ENCODE results near the gene ZMYM1. TPM values are rescaled to one million over a fixed set of nuclear protein-coding genes. Genes with fewer than 3 reads are reported as not detected.

ZMYM1 gene
- total and polyA plus RNA-seq, 2 experiments from 2014 or later = 37.4 to 51.0 TPM

DNA sequence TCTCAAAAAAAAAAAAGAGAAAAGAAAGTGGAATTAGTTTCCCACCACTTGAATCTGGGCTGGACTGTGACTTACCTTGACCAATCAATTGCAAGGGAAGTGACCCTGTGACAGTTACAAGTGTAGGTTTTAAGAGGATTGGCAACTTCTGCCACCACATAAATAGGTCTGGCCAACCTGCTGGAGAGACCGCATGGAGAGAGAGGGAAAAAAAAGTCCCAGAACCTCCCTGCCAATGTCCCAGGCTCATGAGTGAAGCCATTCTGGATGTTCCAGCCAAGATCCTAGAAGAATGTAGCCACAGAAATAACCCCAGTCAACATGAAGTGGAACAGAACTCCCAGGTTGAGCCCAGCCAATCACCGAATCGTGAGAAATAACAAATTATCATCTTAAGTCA lies 35.7 kb upstream of the ZMYM1 start:
- no peaks in the 10 kb centered on the region for H3K79me2 ChIP-seq (replicated peaks; ENCODE audit: insufficient read depth)
- ATAC-seq = no peak
- H2AFZ ChIP-seq = peak overlapping the region; percentile 57
- H3K4me1 ChIP-seq (ENCODE audit: insufficient read depth) = no peaks in the 10 kb centered on the region
- H3K36me3 Mint-ChIP-seq (ENCODE audit: low read depth) = no peaks in the 10 kb centered on the region
- no peaks in the 10 kb centered on the region for H4K20me1 ChIP-seq (replicated peaks; ENCODE audit: insufficient read depth)
- H3F3A ChIP-seq (replicated peaks; ENCODE audit: low read depth) = no peaks in the 10 kb centered on the region
- TF ChIP-seq ZNF331 (CRISPR knock-in tag; IDR thresholded peaks at IDR 0.05; ENCODE audit: low read depth) (no peak), EZH2 (IDR thresholded peaks at IDR 0.05; ENCODE audit: low read depth, unreplicated experiment) (no peak), JUNB (IDR thresholded peaks at IDR 0.05; ENCODE audit: unreplicated experiment) (no peak), POLR2AphosphoS5 (IDR thresholded peaks at IDR 0.05; ENCODE audit: low read depth) (no peak), STAT1 (IDR thresholded peaks at IDR 0.05; ENCODE audit: unreplicated experiment) (no peak), EZH2phosphoT487 (IDR thresholded peaks at IDR 0.05; ENCODE audit: unreplicated experiment) (no peak), NANOG (IDR thresholded peaks at IDR 0.05; ENCODE audit: borderline replicate concordance) (no peak)
- TF ChIP-seq, protein P1, sequence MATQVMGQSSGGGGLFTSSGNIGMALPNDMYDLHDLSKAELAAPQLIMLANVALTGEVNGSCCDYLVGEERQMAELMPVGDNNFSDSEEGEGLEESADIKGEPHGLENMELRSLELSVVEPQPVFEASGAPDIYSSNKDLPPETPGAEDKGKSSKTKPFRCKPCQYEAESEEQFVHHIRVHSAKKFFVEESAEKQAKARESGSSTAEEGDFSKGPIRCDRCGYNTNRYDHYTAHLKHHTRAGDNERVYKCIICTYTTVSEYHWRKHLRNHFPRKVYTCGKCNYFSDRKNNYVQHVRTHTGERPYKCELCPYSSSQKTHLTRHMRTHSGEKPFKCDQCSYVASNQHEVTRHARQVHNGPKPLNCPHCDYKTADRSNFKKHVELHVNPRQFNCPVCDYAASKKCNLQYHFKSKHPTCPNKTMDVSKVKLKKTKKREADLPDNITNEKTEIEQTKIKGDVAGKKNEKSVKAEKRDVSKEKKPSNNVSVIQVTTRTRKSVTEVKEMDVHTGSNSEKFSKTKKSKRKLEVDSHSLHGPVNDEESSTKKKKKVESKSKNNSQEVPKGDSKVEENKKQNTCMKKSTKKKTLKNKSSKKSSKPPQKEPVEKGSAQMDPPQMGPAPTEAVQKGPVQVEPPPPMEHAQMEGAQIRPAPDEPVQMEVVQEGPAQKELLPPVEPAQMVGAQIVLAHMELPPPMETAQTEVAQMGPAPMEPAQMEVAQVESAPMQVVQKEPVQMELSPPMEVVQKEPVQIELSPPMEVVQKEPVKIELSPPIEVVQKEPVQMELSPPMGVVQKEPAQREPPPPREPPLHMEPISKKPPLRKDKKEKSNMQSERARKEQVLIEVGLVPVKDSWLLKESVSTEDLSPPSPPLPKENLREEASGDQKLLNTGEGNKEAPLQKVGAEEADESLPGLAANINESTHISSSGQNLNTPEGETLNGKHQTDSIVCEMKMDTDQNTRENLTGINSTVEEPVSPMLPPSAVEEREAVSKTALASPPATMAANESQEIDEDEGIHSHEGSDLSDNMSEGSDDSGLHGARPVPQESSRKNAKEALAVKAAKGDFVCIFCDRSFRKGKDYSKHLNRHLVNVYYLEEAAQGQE (IDR thresholded peaks at IDR 0.05; ENCODE audit: unreplicated experiment) = no peak
- TF ChIP-seq, protein P2, sequence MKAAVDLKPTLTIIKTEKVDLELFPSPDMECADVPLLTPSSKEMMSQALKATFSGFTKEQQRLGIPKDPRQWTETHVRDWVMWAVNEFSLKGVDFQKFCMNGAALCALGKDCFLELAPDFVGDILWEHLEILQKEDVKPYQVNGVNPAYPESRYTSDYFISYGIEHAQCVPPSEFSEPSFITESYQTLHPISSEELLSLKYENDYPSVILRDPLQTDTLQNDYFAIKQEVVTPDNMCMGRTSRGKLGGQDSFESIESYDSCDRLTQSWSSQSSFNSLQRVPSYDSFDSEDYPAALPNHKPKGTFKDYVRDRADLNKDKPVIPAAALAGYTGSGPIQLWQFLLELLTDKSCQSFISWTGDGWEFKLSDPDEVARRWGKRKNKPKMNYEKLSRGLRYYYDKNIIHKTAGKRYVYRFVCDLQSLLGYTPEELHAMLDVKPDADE (IDR thresholded peaks at IDR 0.05) = no peak
- TF ChIP-seq, protein P3, sequence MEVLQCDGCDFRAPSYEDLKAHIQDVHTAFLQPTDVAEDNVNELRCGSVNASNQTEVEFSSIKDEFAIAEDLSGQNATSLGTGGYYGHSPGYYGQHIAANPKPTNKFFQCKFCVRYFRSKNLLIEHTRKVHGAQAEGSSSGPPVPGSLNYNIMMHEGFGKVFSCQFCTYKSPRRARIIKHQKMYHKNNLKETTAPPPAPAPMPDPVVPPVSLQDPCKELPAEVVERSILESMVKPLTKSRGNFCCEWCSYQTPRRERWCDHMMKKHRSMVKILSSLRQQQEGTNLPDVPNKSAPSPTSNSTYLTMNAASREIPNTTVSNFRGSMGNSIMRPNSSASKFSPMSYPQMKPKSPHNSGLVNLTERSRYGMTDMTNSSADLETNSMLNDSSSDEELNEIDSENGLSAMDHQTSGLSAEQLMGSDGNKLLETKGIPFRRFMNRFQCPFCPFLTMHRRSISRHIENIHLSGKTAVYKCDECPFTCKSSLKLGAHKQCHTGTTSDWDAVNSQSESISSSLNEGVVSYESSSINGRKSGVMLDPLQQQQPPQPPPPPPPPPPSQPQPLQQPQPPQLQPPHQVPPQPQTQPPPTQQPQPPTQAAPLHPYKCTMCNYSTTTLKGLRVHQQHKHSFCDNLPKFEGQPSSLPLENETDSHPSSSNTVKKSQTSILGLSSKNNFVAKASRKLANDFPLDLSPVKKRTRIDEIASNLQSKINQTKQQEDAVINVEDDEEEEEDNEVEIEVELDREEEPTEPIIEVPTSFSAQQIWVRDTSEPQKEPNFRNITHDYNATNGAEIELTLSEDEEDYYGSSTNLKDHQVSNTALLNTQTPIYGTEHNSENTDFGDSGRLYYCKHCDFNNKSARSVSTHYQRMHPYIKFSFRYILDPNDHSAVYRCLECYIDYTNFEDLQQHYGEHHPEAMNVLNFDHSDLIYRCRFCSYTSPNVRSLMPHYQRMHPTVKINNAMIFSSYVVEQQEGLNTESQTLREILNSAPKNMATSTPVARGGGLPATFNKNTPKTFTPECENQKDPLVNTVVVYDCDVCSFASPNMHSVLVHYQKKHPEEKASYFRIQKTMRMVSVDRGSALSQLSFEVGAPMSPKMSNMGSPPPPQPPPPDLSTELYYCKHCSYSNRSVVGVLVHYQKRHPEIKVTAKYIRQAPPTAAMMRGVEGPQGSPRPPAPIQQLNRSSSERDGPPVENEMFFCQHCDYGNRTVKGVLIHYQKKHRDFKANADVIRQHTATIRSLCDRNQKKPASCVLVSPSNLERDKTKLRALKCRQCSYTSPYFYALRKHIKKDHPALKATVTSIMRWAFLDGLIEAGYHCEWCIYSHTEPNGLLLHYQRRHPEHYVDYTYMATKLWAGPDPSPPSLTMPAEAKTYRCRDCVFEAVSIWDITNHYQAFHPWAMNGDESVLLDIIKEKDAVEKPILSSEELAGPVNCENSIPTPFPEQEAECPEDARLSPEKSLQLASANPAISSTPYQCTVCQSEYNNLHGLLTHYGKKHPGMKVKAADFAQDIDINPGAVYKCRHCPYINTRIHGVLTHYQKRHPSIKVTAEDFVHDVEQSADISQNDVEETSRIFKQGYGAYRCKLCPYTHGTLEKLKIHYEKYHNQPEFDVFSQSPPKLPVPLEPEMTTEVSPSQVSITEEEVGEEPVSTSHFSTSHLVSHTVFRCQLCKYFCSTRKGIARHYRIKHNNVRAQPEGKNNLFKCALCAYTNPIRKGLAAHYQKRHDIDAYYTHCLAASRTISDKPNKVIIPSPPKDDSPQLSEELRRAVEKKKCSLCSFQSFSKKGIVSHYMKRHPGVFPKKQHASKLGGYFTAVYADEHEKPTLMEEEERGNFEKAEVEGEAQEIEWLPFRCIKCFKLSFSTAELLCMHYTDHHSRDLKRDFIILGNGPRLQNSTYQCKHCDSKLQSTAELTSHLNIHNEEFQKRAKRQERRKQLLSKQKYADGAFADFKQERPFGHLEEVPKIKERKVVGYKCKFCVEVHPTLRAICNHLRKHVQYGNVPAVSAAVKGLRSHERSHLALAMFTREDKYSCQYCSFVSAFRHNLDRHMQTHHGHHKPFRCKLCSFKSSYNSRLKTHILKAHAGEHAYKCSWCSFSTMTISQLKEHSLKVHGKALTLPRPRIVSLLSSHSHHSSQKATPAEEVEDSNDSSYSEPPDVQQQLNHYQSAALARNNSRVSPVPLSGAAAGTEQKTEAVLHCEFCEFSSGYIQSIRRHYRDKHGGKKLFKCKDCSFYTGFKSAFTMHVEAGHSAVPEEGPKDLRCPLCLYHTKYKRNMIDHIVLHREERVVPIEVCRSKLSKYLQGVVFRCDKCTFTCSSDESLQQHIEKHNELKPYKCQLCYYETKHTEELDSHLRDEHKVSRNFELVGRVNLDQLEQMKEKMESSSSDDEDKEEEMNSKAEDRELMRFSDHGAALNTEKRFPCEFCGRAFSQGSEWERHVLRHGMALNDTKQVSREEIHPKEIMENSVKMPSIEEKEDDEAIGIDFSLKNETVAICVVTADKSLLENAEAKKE (CRISPR knock-in tag; IDR thresholded peaks at IDR 0.05) = no peak
- no peaks in the 10 kb centered on the region for H3K36me3 ChIP-seq (ENCODE audit: insufficient read depth)
- no peak for DNase-seq (ENCODE audit: low spot score)
- peaks cover 2% of the 10 kb centered on the region for H3K27me3 Mint-ChIP-seq (ENCODE audit: insufficient read depth, low read depth, poor library complexity)
- H3K9me3 Mint-ChIP-seq = no peaks in the 10 kb centered on the region
- no peaks in the 10 kb centered on the region for H3K9me2 ChIP-seq (ENCODE audit: insufficient read depth)
- H3K4me3 ChIP-seq = no peak overlapping the region
- H3K27ac ChIP-seq (ENCODE audit: low read depth) = no peak overlapping the region
- H3K27ac Mint-ChIP-seq = no peak overlapping the region
- H3K4me2 ChIP-seq = no peak overlapping the region
- no peak overlapping the region for H3K4me3 Mint-ChIP-seq
- no peaks in the 10 kb centered on the region for H3K4me1 Mint-ChIP-seq
- no peaks in the 10 kb centered on the region for H3K27me3 ChIP-seq (ENCODE audit: insufficient read depth)
